GM21360 (cell line): ENCODE results near the gene RPS3A.
"Not testable (repeated sequence)": the region's sequence is repeated elsewhere in the genome, so short reads cannot be mapped to it uniquely, and the experiment has no call there.

Experiments used
- ATAC-seq: cut with Tn5 transposase; IDR thresholded peaks from one replicate; pipeline ENCODE4 v1.9.1; 2021; ENCODE audit warnings: mild to moderate bottlenecking, moderate library complexity; ENCODE audit not compliant: unreplicated experiment

The RPS3A gene

DNA sequence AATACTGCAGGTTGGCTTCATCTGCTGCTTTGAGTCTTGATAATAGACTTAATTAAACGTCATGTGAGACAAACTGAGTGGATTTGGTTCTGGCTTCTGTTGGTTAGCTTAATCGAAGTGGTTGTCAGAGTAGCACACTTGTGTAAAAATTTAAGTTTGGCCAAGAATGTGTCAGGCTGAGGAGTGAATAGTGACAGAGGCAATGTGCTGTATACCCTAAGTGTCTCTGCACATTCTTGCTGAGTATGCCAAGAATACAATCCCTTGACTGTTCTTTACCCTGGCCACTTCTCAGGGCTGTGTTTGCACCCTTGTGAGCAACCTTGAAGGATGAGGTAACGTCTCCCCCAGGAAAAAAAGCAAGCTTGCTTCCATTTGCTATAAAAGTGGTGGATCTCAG, 14.9 kb downstream of the RPS3A start:
- ATAC-seq: no peak

DNA sequence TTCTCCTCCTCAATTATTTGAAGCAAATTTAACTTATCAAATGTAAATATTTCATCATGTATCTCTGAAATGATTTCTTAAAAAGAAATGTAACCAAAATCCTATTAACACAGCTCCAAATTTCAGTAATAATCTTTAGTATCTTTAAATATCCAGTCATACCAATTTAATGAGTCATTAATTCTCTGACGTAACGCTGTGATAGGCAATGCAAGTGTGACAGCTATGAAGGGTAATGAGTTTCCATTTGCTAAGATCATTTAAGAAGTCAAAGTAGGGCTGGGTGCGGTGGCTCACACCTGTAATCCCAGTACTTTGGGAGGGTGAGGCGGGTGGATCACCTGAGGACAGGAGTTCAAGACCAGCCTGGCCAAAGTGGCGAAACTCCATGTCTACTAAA, 15.6 kb downstream of the RPS3A start:
- no peak for ATAC-seq

DNA sequence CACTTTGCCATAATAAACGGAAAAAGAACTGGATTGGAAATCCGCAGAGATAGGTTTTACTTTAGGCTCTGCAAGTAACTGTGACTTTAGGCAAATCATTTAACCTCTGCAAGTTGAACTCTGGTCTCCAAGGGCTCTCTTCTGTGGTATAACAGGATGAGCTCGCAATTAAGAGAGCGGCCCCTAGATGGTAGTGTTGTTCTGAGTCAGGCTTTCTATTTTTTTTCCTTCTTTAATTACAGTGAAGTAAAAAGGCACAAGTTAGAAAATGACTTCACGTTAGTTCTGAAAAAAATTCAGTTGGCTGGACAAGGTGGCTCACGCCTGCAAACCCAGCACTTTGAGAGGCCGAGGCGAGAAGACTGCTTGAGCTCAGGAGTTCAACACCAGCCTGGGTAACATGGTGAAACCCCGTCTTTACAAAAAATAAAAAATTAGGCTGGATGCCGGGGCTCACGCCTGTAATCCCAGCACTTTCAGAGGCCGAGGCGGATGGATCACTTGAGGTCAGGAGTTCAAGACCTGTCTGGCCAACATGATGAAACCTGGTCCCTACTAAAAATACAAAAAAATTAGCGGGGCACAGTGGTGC, 18.0 kb downstream of the RPS3A start:
- peak; percentile 94 for ATAC-seq

DNA sequence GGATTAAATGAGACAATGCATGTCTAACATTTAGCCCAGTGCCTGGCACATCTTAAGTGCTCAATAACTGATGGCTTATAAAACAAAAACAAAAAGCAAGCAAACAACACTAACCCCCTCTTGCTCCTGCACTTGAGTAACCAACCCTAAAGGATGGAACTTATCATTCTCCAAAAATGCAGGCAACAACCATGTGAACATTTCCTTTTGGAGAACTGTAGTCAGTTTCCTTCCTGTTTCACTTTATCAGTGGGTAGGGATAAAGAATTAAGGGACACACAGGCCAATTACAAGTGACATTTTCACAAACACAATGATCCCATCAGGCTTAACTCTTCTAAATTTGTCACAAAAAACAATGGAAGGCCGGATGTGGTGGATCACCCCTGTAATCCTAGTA, 30.4 kb downstream of the RPS3A start:
- ATAC-seq: no peak

GRCh38 chr4:151133311-151133710, 33.9 kb downstream of the RPS3A start:
- ATAC-seq: no peak

GRCh38 chr4:151136048-151136447, 36.6 kb downstream of the RPS3A start:
- not testable (repeated sequence) for ATAC-seq

DNA sequence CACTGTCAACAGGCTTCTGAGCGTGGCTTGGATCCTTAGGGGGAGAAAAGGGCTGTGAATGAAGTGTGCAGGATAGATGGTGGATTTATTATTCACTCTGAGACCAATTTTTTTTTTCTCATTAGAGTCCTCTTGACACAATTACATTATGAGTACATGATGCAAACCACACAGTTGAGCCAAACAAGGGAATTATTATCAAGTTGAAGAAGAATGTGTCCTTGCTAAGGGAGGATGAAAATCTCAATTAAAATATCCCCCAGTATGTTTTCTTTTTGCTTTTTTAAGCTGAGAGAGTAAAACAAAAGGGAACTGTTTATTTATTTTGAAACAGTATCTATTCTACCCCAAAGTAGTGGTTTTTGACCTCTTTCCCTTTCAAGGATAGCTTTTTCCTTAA, 40.4 kb downstream of the RPS3A start:
- ATAC-seq: no peak

DNA sequence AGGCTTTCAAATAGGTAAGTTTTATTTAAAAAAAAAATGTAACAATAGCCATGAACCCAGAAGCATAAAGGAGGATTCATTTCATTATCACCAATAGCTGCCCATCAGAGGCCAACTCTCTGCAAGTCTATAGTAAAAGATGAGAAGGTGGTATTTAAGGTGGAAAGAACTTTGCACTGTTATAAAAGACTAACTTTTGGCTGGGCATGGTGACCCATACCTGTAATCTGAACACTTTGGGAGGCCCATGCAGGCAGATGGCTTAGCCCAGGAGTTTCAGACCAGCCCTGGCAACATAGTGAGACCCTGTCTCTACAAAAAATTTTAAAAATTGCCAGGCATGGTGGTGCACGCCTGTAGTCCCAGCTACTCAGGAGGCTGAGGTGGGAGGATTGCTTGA, 43.3 kb downstream of the RPS3A start:
- ATAC-seq: no peak

DNA sequence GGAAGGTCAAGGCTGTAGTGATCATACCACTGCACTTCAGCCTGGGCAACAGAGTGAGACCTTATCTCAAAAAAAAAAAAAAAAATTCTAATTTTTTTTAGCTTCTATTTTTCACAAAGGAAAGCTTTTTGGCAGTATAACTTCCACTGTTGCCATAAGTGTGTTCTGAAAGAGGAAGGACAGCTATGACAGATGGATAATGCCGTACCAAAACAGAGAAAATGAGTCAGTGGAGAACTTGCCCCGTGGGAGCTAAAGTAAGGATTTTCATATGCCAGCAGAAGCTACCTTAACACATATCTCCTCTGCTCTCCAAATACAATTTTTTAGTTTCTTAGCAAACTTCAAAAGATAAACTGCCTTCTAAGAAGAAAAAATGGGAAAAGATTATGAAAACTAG, 43.7 kb downstream of the RPS3A start:
- ATAC-seq: no peak

- no peak for ATAC-seq
Measured at GRCh38 chr4:151143811-151144210, 44.4 kb downstream of the RPS3A start.

- ATAC-seq: no peak
Measured at GRCh38 chr4:151144329-151145072, 45.1 kb downstream of the RPS3A start.

DNA sequence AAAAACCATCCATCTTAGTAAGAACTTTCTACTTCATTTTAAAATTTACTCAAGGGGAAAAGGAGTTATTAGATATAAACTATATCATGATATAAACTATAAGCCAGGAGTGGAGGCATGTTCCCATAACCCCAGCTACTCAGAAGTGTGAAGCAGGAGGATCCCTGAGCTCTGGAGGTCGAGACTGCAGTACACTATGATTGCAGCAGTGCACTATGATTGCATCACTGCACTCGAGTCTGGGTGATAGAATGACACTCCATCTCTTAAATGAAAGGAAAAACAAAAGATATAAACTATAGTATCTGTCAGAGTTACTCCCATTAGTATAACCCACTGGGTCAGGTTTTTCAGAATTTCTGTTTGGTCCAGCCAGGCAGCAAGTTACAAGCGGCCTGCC, 47.6 kb downstream of the RPS3A start:
- ATAC-seq: no peak

DNA sequence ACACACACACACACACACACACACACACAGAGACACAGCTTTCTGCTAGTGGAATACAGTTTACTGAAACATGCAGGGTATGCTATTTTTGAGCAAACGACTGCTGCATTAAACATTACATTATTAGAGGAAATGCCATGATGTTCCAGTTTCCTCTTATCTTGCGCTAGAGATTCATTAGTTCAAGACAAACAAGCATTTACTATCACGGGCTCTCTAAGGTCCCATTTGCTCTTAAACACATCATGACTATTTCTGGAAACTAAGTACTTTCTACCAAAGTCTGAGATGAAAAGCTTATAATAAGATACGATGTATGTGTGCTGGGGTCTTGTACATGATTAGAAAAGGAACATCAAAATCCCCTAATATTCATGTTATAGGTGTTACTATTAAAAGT, 48.8 kb downstream of the RPS3A start:
- no peak for ATAC-seq

DNA sequence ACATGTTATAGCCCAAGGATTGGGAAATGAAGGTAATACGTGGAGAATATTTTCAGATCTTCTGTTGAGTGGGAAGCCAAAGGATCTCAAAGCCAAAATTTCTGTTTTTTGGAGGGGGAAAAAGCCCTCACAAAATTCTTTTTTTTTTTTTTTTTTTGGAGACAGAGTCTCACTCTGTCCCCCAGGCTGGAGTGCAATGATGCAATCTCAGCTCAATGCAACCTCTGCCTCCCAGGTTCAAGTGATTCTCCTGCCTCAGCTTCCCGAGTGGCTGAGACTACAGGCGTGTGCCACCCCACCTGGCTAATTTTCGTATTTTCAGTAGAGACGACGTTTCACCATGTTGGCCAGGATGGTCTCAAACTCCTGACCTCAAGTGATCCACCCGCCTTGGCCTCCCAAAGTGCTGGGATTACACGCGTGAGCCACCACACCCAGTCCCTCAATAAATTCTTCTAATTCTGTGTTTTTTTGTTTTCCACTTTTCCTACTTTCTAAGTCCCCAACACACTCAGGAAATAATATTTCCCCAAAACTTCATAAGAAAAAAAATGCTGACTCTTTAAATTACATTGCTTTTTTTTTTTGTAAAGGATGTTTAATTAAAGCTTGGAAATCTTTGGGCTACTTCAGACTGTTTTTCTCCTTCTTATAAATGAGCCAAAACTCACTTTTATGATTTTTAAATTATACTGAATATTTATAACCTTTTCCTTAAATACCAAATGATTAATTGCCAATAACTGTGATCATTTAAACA, 51.6 kb downstream of the RPS3A start:
- no peak for ATAC-seq

GRCh38 chr4:151152028-151152427, 52.6 kb downstream of the RPS3A start:
- ATAC-seq: no peak

DNA sequence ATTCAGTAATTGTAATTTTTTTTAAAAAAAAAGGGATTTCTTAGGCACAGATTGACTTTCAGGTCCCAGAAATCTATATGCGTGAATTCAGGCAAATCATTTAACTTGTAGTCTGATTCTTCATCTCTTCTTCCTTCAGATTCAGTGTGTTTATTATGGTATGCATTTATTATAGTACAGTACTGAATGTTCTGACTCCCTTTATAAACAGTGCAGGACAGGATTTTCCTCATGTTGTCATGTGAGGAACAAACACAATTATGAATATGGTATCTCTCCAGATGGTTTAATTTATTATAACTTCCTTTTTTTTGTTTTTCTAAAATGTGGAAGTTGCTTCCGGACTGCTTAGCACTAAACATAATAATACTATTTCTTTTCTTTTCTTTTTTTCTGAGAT, 54.2 kb downstream of the RPS3A start:
- no peak for ATAC-seq
